Kidney (tissue), 14 donors: ENCODE measurements around the gene SYT1. TPM values are rescaled to one million over a fixed set of nuclear protein-coding genes. Genes with fewer than 3 reads are reported as not detected.

Experiments
- DNase-seq, 5 donors: peaks; one replicate each; pipeline ENCODE4 v3.0.0-alpha.2; 2013 to 2020
- FAIRE-seq: peaks from 2 replicates; lab custom pipeline; 2012; peaks lifted over from hg19 to GRCh38; lab: Jason Lieb, UNC
- H3K27ac ChIP-seq, 2 donors: one replicate each; pipeline ENCODE4 v1.7.0; 2013; ENCODE audit warnings: low read depth in 2 of 2, low read length in 2 of 2, inconsistent platforms in 1 of 2
- H3K27me3 ChIP-seq: one replicate; pipeline ENCODE4 v1.7.1; 2013; ENCODE audit warnings: low read length, inconsistent platforms; ENCODE audit not compliant: control insufficient read depth, insufficient read depth
- H3K36me3 ChIP-seq, 3 donors: one replicate each; pipeline versions ENCODE4 v1.7.0 to v1.7.1; 2013; ENCODE audit warnings: low read length in 3 of 3, control low read depth in 1 of 3, inconsistent platforms in 1 of 3; ENCODE audit not compliant: insufficient read depth in 3 of 3, control insufficient read depth in 2 of 3
- H3K4me1 ChIP-seq, 3 donors: one replicate each; pipeline versions ENCODE4 v1.7.0 to v1.7.1; 2013; ENCODE audit warnings: low read length in 3 of 3, inconsistent platforms in 1 of 3, low read depth in 1 of 3; ENCODE audit not compliant: control insufficient read depth in 2 of 3, insufficient read depth in 2 of 3
- H3K4me3 ChIP-seq, 3 donors: one replicate each; pipeline versions ENCODE4 v1.7.0 to v1.8.1; 2013; ENCODE audit warnings: low read length in 3 of 3, control low read depth in 1 of 3, inconsistent platforms in 1 of 3
- H3K9ac ChIP-seq, 3 donors: one replicate each; pipeline versions ENCODE4 v1.7.0 to v1.7.1; 2013; ENCODE audit warnings: low read length in 3 of 3, control low read depth in 1 of 3, inconsistent platforms in 1 of 3
- H3K9me3 ChIP-seq, 3 donors: one replicate each; pipeline versions ENCODE4 v1.7.0 to v1.7.1; 2013; ENCODE audit warnings: low read length in 3 of 3, control low read depth in 1 of 3, inconsistent platforms in 1 of 3; ENCODE audit not compliant: control insufficient read depth in 2 of 3, insufficient read depth in 1 of 3
- CTCF ChIP-seq: IDR thresholded peaks from 3 replicates; pipeline ENCODE4 v1.5.1; 2012; ENCODE audit warnings: mild to moderate bottlenecking, moderate library complexity, borderline replicate concordance; ENCODE audit not compliant: insufficient read depth; ENCODE audit errors: extremely low read depth
- intact Hi-C: fragments of 100-400 bp; cut with DNase I; formaldehyde crosslinking; loops from one replicate; pipeline ENCODE4 v1.11.1; 2022
- polyA plus RNA-seq: library from polyadenylated mRNA; stranded (reverse); fragments of 350-450 nt; fragmentation: Illumina TruSeq; extraction: RNeasy Lipid Tissue Mini Kit (QIAGEN cat#74804); gene quantifications from one replicate; pipeline ENCODE4 v1.2.3, GENCODE V29; 2014; ENCODE audit warnings: low read depth, low replicate concordance; ENCODE audit not compliant: insufficient read depth
- total RNA-seq: library from RNA; stranded (reverse); fragmentation: NEBNext Ultra II Directional; extraction: Animal tissue kit (Norgen Biotek cat#: 25700); gene quantifications from one replicate; pipeline ENCODE4 v1.2.1, GENCODE V29; 2021
- donor health status: control.
- donor health status: control.
- donor health status: control.
- donor health status: control.
- donor health status: control.
- donor health status: DM: yes; HTN: yes; CAD: no.
- donor health status: Normal renal cell carcinoma (clear cell type).

The SYT1 gene
- total and polyA plus RNA-seq, 2 donors from 2014 or later = 0.69 to 1.2 TPM

GRCh38 chr12:79140711-79141110 is 276.1 kb downstream of the SYT1 start:
- intact Hi-C loops = no loop called here
- TF ChIP-seq CTCF = no peak
- H3K9ac ChIP-seq = no peak overlapping the region
- H3K27ac ChIP-seq = no peak overlapping the region
- DNase-seq = no peak
- no peaks in the 10 kb centered on the region for H3K27me3 ChIP-seq
- H3K36me3 ChIP-seq = no peaks in the 10 kb centered on the region
- FAIRE-seq = no peak
- no peaks in the 10 kb centered on the region for H3K9me3 ChIP-seq
- H3K4me1 ChIP-seq = no peaks in the 10 kb centered on the region
- H3K4me3 ChIP-seq = no peak overlapping the region

GRCh38 chr12:79141776-79142175 is 277.2 kb downstream of the SYT1 start:
- Histone ChIP-seq H3K27me3 (no peaks in the 10 kb centered on the region), H3K9ac (no peak overlapping the region), H3K27ac (no peak overlapping the region), H3K9me3 (no peaks in the 10 kb centered on the region), H3K36me3 (no peaks in the 10 kb centered on the region), H3K4me3 (no peak overlapping the region), H3K4me1 (no peaks in the 10 kb centered on the region)
- intact Hi-C loops = no loop called here
- DNase-seq (peak in 1 of 5 donors; percentile 26), FAIRE-seq (no peak)
- no peak for TF ChIP-seq CTCF

GRCh38 chr12:79143803-79144202 is 279.2 kb downstream of the SYT1 start:
- DNase-seq (no peak), FAIRE-seq (no peak)
- Histone ChIP-seq H3K4me3 (no peak overlapping the region), H3K27me3 (no peaks in the 10 kb centered on the region), H3K4me1 (no peaks in the 10 kb centered on the region), H3K9ac (no peak overlapping the region), H3K9me3 (no peaks in the 10 kb centered on the region), H3K36me3 (no peaks in the 10 kb centered on the region), H3K27ac (no peak overlapping the region)
- intact Hi-C loops = no loop called here
- TF ChIP-seq CTCF = no peak

GRCh38 chr12:79151956-79152355 is 287.4 kb downstream of the SYT1 start:
- no peaks in the 10 kb centered on the region for H3K9me3 ChIP-seq
- no peaks in the 10 kb centered on the region for H3K27me3 ChIP-seq
- H3K9ac ChIP-seq = no peak overlapping the region
- DNase-seq = no peak
- H3K4me1 ChIP-seq = no peaks in the 10 kb centered on the region
- no peak for TF ChIP-seq CTCF
- no peak for FAIRE-seq
- H3K36me3 ChIP-seq = no peaks in the 10 kb centered on the region
- H3K4me3 ChIP-seq = no peak overlapping the region
- no peak overlapping the region for H3K27ac ChIP-seq
- intact Hi-C loops = no loop called here
